Memory B cell (primary cell): ENCODE data around the gene ANO2.

Experiments used
- ATAC-seq: fragments of 150-1000 bp; cut with Tn5 transposase; 2 replicates; pipeline ENCODE4 v1.10.0; 2021; ENCODE audit warnings: low read depth, mild to moderate bottlenecking, moderate library complexity
- DNase-seq, 2 donors: peaks; one replicate each; pipeline ENCODE4 v3.0.0; 2022; ENCODE audit warnings: low spot score in 2 of 2
- H3K27ac Mint-ChIP-seq: one replicate; pipeline ENCODE4 v1.8.0; 2022; ENCODE audit warnings: mild to moderate bottlenecking, moderate library complexity, mixed read lengths
- H3K27me3 Mint-ChIP-seq: one replicate; pipeline ENCODE4 v1.8.0; 2022; ENCODE audit warnings: mixed read lengths
- H3K36me3 Mint-ChIP-seq: one replicate; pipeline ENCODE4 v1.8.0; 2022; ENCODE audit warnings: mild to moderate bottlenecking, mixed read lengths
- H3K4me1 Mint-ChIP-seq: one replicate; pipeline ENCODE4 v1.8.0; 2022; ENCODE audit warnings: mixed read lengths
- H3K4me3 Mint-ChIP-seq: one replicate; pipeline ENCODE4 v1.8.0; 2022; ENCODE audit warnings: mild to moderate bottlenecking, moderate library complexity, mixed read lengths
- H3K9me3 Mint-ChIP-seq: one replicate; pipeline ENCODE4 v1.8.0; 2022; ENCODE audit warnings: mixed read lengths

ANO2 gene

GRCh38 chr12:5874514-5874913 is 70.5 kb downstream of the ANO2 start:
- Mint-ChIP-seq H3K4me1 (no peaks in the 10 kb centered on the region), H3K27ac (no peak overlapping the region)

GRCh38 chr12:5873281-5873919 is 71.7 kb downstream of the ANO2 start:
- H3K27me3 Mint-ChIP-seq, result peaks cover 8% of the 10 kb centered on the region
- ATAC-seq (no peak), DNase-seq (no peak)
- no peak overlapping the region for H3K4me3 Mint-ChIP-seq
- no peaks in the 10 kb centered on the region for H3K4me1 Mint-ChIP-seq
- no peak overlapping the region for H3K27ac Mint-ChIP-seq
- H3K9me3 Mint-ChIP-seq, result peaks cover 3% of the 10 kb centered on the region
- no peaks in the 10 kb centered on the region for H3K36me3 Mint-ChIP-seq

More at GRCh38 chr12:5874514-5874913, 70.5 kb downstream of the ANO2 start:
- Mint-ChIP-seq H3K36me3 (no peaks in the 10 kb centered on the region), H3K4me3 (no peak overlapping the region), H3K9me3 (peaks cover 3% of the 10 kb centered on the region), H3K27me3 (peaks cover 8% of the 10 kb centered on the region)
- ATAC-seq (no peak), DNase-seq (no peak)

- Mint-ChIP-seq H3K4me1 (no peaks in the 10 kb centered on the region), H3K27ac (no peak overlapping the region)
Measured at GRCh38 chr12:5872745-5873144, 72.3 kb downstream of the ANO2 start.

GRCh38 chr12:5871741-5872140 is 73.3 kb downstream of the ANO2 start:
- Mint-ChIP-seq H3K27ac (no peak overlapping the region), H3K27me3 (peaks cover 8% of the 10 kb centered on the region), H3K36me3 (no peaks in the 10 kb centered on the region), H3K9me3 (peaks cover 3% of the 10 kb centered on the region), H3K4me1 (no peaks in the 10 kb centered on the region), H3K4me3 (no peak overlapping the region)
- DNase-seq, result no peak
- ATAC-seq, result no peak

More at GRCh38 chr12:5872745-5873144, 72.3 kb downstream of the ANO2 start:
- ATAC-seq, result no peak
- peaks cover 10% of the 10 kb centered on the region for H3K27me3 Mint-ChIP-seq
- no peak overlapping the region for H3K4me3 Mint-ChIP-seq
- H3K36me3 Mint-ChIP-seq, result no peaks in the 10 kb centered on the region
- DNase-seq, result no peak
- peaks cover 3% of the 10 kb centered on the region for H3K9me3 Mint-ChIP-seq

GRCh38 chr12:5870183-5870582 is 74.9 kb downstream of the ANO2 start:
- Mint-ChIP-seq H3K27me3 (peaks cover 4% of the 10 kb centered on the region), H3K9me3 (no peaks in the 10 kb centered on the region), H3K4me1 (no peaks in the 10 kb centered on the region), H3K27ac (no peak overlapping the region), H3K36me3 (no peaks in the 10 kb centered on the region), H3K4me3 (no peak overlapping the region)
- DNase-seq (no peak), ATAC-seq (no peak)

- no peaks in the 10 kb centered on the region for H3K4me1 Mint-ChIP-seq
- H3K27ac Mint-ChIP-seq, result no peak overlapping the region
- H3K27me3 Mint-ChIP-seq, result peaks cover 1% of the 10 kb centered on the region
- DNase-seq (no peak), ATAC-seq (no peak)
- H3K4me3 Mint-ChIP-seq, result no peak overlapping the region
- H3K9me3 Mint-ChIP-seq, result no peaks in the 10 kb centered on the region
- H3K36me3 Mint-ChIP-seq, result no peaks in the 10 kb centered on the region
Measured at GRCh38 chr12:5868625-5869295, 76.3 kb downstream of the ANO2 start.

GRCh38 chr12:5865397-5865796 is 79.7 kb downstream of the ANO2 start:
- H3K27ac Mint-ChIP-seq, result no peak overlapping the region
- H3K36me3 Mint-ChIP-seq, result no peaks in the 10 kb centered on the region
- no peaks in the 10 kb centered on the region for H3K9me3 Mint-ChIP-seq
- DNase-seq (no peak), ATAC-seq (no peak)
- peaks cover 1% of the 10 kb centered on the region for H3K27me3 Mint-ChIP-seq
- H3K4me3 Mint-ChIP-seq, result no peak overlapping the region
- no peaks in the 10 kb centered on the region for H3K4me1 Mint-ChIP-seq

- Mint-ChIP-seq H3K36me3 (no peaks in the 10 kb centered on the region), H3K27ac (no peak overlapping the region), H3K9me3 (peaks cover 2% of the 10 kb centered on the region), H3K4me3 (no peak overlapping the region), H3K27me3 (peaks cover 4% of the 10 kb centered on the region), H3K4me1 (no peaks in the 10 kb centered on the region)
- ATAC-seq, result no peak
- no peak for DNase-seq
Measured at GRCh38 chr12:5864972-5865371, 80.1 kb downstream of the ANO2 start.

GRCh38 chr12:5864301-5864700 is 80.8 kb downstream of the ANO2 start:
- Mint-ChIP-seq H3K4me3 (no peak overlapping the region), H3K9me3 (peaks cover 2% of the 10 kb centered on the region), H3K36me3 (no peaks in the 10 kb centered on the region), H3K27ac (no peak overlapping the region), H3K27me3 (peaks cover 5% of the 10 kb centered on the region), H3K4me1 (no peaks in the 10 kb centered on the region)
- no peak for ATAC-seq
- DNase-seq, result no peak

GRCh38 chr12:5861416-5861815 is 83.6 kb downstream of the ANO2 start:
- ATAC-seq, result no peak
- Mint-ChIP-seq H3K4me3 (no peak overlapping the region), H3K36me3 (no peaks in the 10 kb centered on the region), H3K9me3 (peaks cover 2% of the 10 kb centered on the region), H3K27ac (no peak overlapping the region), H3K4me1 (no peaks in the 10 kb centered on the region), H3K27me3 (peaks cover 6% of the 10 kb centered on the region)
- DNase-seq, result no peak

- ATAC-seq (no peak), DNase-seq (no peak)
- Mint-ChIP-seq H3K36me3 (no peaks in the 10 kb centered on the region), H3K9me3 (peaks cover 4% of the 10 kb centered on the region), H3K4me1 (no peaks in the 10 kb centered on the region), H3K27ac (no peak overlapping the region), H3K4me3 (no peak overlapping the region), H3K27me3 (peaks cover 10% of the 10 kb centered on the region)
Measured at GRCh38 chr12:5856692-5857091, 88.4 kb downstream of the ANO2 start.

- Mint-ChIP-seq H3K27me3 (peaks cover 2% of the 10 kb centered on the region), H3K4me1 (no peaks in the 10 kb centered on the region), H3K27ac (no peak overlapping the region), H3K4me3 (no peak overlapping the region), H3K9me3 (peaks cover 6% of the 10 kb centered on the region), H3K36me3 (no peaks in the 10 kb centered on the region)
- DNase-seq (no peak), ATAC-seq (no peak)
Measured at GRCh38 chr12:5846950-5847349, 98.1 kb downstream of the ANO2 start.

GRCh38 chr12:5840944-5841343 is 104.1 kb downstream of the ANO2 start:
- H3K27me3 Mint-ChIP-seq, result peaks cover 5% of the 10 kb centered on the region
- ATAC-seq (no peak), DNase-seq (no peak)
- no peak overlapping the region for H3K27ac Mint-ChIP-seq
- H3K4me3 Mint-ChIP-seq, result no peak overlapping the region
- H3K9me3 Mint-ChIP-seq, result no peaks in the 10 kb centered on the region
- no peaks in the 10 kb centered on the region for H3K4me1 Mint-ChIP-seq
- H3K36me3 Mint-ChIP-seq, result no peaks in the 10 kb centered on the region

- DNase-seq, result no peak
- H3K4me3 Mint-ChIP-seq, result no peak overlapping the region
- no peak overlapping the region for H3K27ac Mint-ChIP-seq
- H3K9me3 Mint-ChIP-seq, result no peaks in the 10 kb centered on the region
- H3K27me3 Mint-ChIP-seq, result peaks cover 3% of the 10 kb centered on the region
- no peak for ATAC-seq
- no peaks in the 10 kb centered on the region for H3K4me1 Mint-ChIP-seq
- H3K36me3 Mint-ChIP-seq, result no peaks in the 10 kb centered on the region
Measured at GRCh38 chr12:5830111-5830510, 114.9 kb downstream of the ANO2 start.

- no peak overlapping the region for H3K4me3 Mint-ChIP-seq
- H3K9me3 Mint-ChIP-seq, result peaks cover 5% of the 10 kb centered on the region
- no peak for DNase-seq
- peaks cover 3% of the 10 kb centered on the region for H3K36me3 Mint-ChIP-seq
- no peak overlapping the region for H3K27ac Mint-ChIP-seq
- H3K4me1 Mint-ChIP-seq, result no peaks in the 10 kb centered on the region
- ATAC-seq, result no peak
- peaks cover 7% of the 10 kb centered on the region for H3K27me3 Mint-ChIP-seq
Measured at GRCh38 chr12:5827591-5827990, 117.5 kb downstream of the ANO2 start.
